LNCaP clone FGC (cell line): ENCODE measurements around the gene MARCHF3.

Experiments
- DNase-seq: peaks from one replicate; pipeline ENCODE4 v3.0.0-alpha.2; 2011; ENCODE audit warnings: low read depth
- H3K4me3 ChIP-seq: 2 replicates; pipeline ENCODE4 v1.5.1; 2011; ENCODE audit warnings: mild to moderate bottlenecking, low read depth, low read length, control low read depth
- TF ChIP-seq, protein P1 (sequence below): IDR thresholded peaks from 2 replicates; pipeline ENCODE4 v1.5.1; 2012; ENCODE audit warnings: mild to moderate bottlenecking; ENCODE audit not compliant: control insufficient read depth, insufficient read depth; ENCODE audit errors: extremely low read depth

Gene MARCHF3

DNA sequence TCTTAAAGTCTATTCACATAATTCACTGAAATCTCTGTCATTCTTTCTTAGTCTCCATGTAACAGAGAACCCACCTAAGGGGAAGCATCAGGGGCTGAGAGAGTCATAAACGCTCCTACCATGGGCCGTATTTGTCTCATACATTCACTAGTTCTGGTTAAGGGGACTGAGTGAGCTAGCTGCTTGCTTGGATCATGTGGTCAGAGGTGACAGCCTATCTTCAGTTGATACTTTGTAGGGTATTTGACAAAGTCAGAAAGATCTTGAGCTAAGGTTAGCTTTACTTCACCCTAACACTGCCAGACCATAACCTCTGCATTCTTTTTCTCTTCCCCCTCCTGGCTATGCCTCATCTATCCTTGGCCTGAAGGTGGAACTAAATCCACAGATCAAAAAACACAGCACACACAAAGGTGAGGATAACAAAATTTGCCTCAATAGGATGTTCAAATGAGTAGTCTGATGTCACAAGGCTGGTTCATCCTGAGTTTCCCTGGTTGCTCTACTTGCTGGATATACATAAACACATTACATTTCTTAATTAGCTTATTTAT, 66.5 kb downstream of the MARCHF3 start:
- no peak for DNase-seq
- no peak overlapping the region for H3K4me3 ChIP-seq
- TF ChIP-seq, protein P1, sequence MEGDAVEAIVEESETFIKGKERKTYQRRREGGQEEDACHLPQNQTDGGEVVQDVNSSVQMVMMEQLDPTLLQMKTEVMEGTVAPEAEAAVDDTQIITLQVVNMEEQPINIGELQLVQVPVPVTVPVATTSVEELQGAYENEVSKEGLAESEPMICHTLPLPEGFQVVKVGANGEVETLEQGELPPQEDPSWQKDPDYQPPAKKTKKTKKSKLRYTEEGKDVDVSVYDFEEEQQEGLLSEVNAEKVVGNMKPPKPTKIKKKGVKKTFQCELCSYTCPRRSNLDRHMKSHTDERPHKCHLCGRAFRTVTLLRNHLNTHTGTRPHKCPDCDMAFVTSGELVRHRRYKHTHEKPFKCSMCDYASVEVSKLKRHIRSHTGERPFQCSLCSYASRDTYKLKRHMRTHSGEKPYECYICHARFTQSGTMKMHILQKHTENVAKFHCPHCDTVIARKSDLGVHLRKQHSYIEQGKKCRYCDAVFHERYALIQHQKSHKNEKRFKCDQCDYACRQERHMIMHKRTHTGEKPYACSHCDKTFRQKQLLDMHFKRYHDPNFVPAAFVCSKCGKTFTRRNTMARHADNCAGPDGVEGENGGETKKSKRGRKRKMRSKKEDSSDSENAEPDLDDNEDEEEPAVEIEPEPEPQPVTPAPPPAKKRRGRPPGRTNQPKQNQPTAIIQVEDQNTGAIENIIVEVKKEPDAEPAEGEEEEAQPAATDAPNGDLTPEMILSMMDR: 0 out of 2 replicates have a peak, but pooled peaks have one; percentile 8

DNA sequence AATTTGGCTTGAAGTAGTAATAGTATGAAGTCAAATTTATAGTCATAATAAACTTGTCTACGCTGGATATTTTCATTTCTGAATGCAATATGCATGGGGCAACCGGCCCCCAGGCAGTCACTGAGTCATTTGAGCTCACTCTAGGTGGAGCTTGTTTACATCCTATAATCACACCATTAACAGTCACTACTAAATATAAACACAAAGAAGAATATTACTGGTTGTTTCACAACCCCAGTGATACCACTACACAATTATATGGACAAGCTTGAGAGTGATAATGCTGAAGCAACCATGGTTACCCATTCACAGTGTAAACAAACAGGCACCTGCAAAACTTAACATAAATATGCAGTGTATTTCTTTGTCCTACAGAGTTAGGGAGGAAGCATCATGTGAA, 68.7 kb downstream of the MARCHF3 start:
- H3K4me3 ChIP-seq: no peak overlapping the region
- DNase-seq: no peak
- TF ChIP-seq, protein P1: no peak

DNA sequence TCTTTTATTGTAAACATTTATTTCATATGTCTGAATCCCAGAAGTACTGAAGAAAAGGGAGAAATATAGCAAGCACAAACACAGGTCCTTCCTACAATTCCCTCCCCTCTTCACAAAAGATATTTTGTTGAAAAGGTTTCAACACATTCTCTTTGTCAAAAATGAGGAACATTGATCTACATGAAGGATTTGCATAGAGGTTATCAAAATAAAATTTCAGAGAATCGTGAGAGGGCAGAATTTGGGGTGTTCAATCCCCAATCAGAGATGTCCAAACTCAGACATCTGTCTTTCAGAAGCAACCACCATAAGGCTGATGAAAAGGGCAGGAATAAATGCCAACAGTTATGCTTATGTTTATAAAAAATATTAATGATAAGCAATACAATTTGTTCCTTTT, 69.2 kb downstream of the MARCHF3 start:
- no peak overlapping the region for H3K4me3 ChIP-seq
- DNase-seq: no peak
- TF ChIP-seq, protein P1: no peak

DNA sequence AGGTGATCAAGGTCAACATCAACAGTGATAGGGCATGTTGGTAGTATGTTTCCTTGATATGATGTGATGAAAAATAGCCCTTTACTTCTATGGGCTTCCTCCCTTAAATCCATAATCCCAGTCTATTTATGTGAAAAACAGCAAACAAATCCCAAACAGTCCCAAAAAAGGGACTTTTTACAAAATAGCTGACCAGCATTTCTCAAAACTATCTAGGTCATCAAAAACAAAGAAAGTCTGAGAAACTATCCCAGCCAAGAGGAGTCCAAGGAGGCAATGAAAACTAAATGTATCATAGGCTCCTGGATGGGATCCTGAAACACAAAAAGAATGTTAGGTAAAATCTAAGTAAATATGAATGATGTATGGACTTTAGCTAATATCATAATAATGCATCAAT, 71.2 kb downstream of the MARCHF3 start:
- TF ChIP-seq, protein P1: no peak
- DNase-seq: no peak
- H3K4me3 ChIP-seq: no peak overlapping the region

DNA sequence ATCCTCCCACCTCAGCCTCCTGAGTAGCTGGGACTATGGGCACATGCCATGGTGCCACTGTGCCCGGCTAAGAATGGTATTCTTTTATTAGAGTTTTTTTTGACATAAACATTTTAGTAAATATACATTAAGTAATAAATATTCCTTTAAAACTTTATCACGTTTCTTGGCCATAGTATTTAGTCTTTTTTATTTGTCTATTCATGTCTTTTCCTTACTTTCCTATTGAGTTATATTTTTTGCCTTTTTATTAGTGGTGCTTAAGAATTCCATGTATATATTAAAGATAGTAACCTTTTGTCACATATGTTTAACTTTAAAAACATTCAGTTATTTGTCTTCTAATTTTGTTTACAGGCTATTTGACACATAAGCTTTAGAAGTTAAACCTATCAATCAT, 73.4 kb downstream of the MARCHF3 start:
- TF ChIP-seq, protein P1: no peak
- H3K4me3 ChIP-seq: no peak overlapping the region
- no peak for DNase-seq

DNA sequence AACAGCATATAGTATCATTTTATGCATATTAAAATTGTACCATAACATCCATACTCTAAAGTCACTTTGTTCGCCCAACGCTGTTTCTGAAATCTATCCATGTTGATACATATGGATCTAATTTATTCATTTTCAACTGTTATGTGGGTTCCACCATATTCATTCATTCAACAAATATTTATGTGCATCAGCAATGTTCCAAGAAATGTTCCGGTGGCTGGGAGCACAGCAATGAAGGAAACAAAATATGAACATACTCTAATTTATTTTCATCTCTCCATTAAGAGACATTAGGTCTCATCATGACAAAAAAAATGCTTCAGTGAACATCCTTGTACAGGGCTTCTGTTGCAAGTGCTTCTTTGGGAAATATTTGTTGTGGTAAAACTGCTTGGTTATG, 75.4 kb downstream of the MARCHF3 start:
- TF ChIP-seq, protein P1: no peak
- no peak for DNase-seq
- H3K4me3 ChIP-seq: no peak overlapping the region

DNA sequence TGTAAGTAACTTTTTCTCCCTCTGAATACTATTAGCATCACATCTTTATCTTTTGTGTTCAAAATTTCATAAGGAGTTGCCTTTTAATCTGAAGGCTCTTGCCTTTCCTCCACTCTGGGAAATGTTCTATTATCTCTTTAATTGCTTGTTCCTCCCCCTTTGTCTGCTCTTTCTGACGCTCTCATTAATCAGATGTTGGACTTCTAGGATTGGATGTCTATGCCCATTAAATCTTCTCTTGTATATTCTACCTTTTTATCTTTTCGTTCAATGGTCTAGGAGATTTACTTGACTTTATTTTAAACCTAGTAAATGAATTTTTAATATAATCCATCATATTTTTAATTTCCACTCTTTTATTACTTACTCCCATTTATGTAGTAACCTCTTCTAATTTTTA, 76.7 kb downstream of the MARCHF3 start:
- TF ChIP-seq, protein P1: no peak

More for the DNA sequence above, 76.7 kb downstream of the MARCHF3 start:
- no peak overlapping the region for H3K4me3 ChIP-seq
- no peak for DNase-seq
